ENCODE results near the gene ZFAND2A.

The ZFAND2A gene

GRCh38 chr7:1129431-1129830 lies 30.6 kb downstream of the ZFAND2A start:
- Histone ChIP-seq H3K9me3 (ENCODE audit: control insufficient read depth, insufficient read depth, low read depth, low read length) (no peaks in the 10 kb centered on the region), H3K4me1 (ENCODE audit: control insufficient read depth, insufficient read depth, low read length) (no peaks in the 10 kb centered on the region), H3K27ac (ENCODE audit: extremely low read depth, low read depth, low read length) (no peak overlapping the region), H3K4me3 (ENCODE audit: low read depth, low read length) (no peak overlapping the region), H3K36me3 (ENCODE audit: control insufficient read depth in 2 of 2, insufficient read depth in 1 of 2, low read length in 2 of 2) (peaks cover 5 to 23% of the 10 kb centered on the region in 2 experiments; a peak in 2 of 3 replicates)
- ChIA-PET POLR2A (no interaction called here), CTCF (interaction anchor here (0.7 to 1.3 kb wide), 3 partner anchors 8 to 136 kb away, joined by 3 to 5 read pairs (median 3); a partner anchor contains a TSS)
- no peak for TF ChIP-seq ZNF133 (tag by site-specific recombination; IDR thresholded peaks at IDR 0.05)
- no peak for TF ChIP-seq ZIC2 (tag by site-specific recombination; IDR thresholded peaks at IDR 0.05)
- no peak for TF ChIP-seq ZNF140 (tag by site-specific recombination; IDR thresholded peaks at IDR 0.05)
- TF ChIP-seq ZNF677 (tag by site-specific recombination; IDR thresholded peaks at IDR 0.05): no peak

- ChIA-PET CTCF (no interaction called here), POLR2A (interaction anchor here (0.8 kb wide), 1 partner anchor 12 kb away, joined by 3 read pairs; no protein-coding TSS in a partner anchor)
- Histone ChIP-seq H3K36me3 (ENCODE audit: control insufficient read depth in 2 of 2, insufficient read depth in 1 of 2, low read length in 2 of 2) (peaks cover 5 to 19% of the 10 kb centered on the region in 2 experiments; a peak in 2 of 3 replicates), H3K4me1 (ENCODE audit: control insufficient read depth, insufficient read depth, low read length) (no peaks in the 10 kb centered on the region), H3K4me3 (ENCODE audit: low read depth, low read length) (no peak overlapping the region), H3K27ac (ENCODE audit: extremely low read depth, low read depth, low read length) (no peak overlapping the region), H3K9me3 (ENCODE audit: control insufficient read depth, insufficient read depth, low read depth, low read length) (no peaks in the 10 kb centered on the region)
- no peak for TF ChIP-seq ZNF311 (tag by site-specific recombination; IDR thresholded peaks at IDR 0.05; ENCODE audit: borderline replicate concordance)
- TF ChIP-seq ZNF18 (tag by site-specific recombination; IDR thresholded peaks at IDR 0.05): no peak
- no peak for TF ChIP-seq ZNF561 (tag by site-specific recombination; IDR thresholded peaks at IDR 0.05; ENCODE audit: borderline replicate concordance)
- no peak for TF ChIP-seq ZNF155 (tag by site-specific recombination; IDR thresholded peaks at IDR 0.05)
- no peak for TF ChIP-seq ZNF302 (tag by site-specific recombination; IDR thresholded peaks at IDR 0.05; ENCODE audit: low read depth)
- TF ChIP-seq ZBTB20 (tag by site-specific recombination; IDR thresholded peaks at IDR 0.05): no peak
- TF ChIP-seq ZNF785 (tag by site-specific recombination; IDR thresholded peaks at IDR 0.05): no peak
- TF ChIP-seq ZFP41 (tag by site-specific recombination; IDR thresholded peaks at IDR 0.05; ENCODE audit: borderline replicate concordance): no peak
- no peak for TF ChIP-seq ZNF146 (tag by site-specific recombination; IDR thresholded peaks at IDR 0.05)
Observed at GRCh38 chr7:1127001-1127400, 33.0 kb downstream of the ZFAND2A start.

GRCh38 chr7:1125603-1125969 lies 34.4 kb downstream of the ZFAND2A start:
- POLR2A ChIA-PET: interaction anchor here (0.7 kb wide), 1 partner anchor 1447 kb away, joined by 6 read pairs; no protein-coding TSS in a partner anchor
- no peaks in the 10 kb centered on the region for H3K4me1 ChIP-seq (ENCODE audit: control insufficient read depth, insufficient read depth, low read length)
- peaks cover 5 to 19% of the 10 kb centered on the region in 2 experiments; a peak in 2 of 3 replicates for H3K36me3 ChIP-seq (ENCODE audit: control insufficient read depth in 2 of 2, insufficient read depth in 1 of 2, low read length in 2 of 2)
- no peak overlapping the region for H3K4me3 ChIP-seq (ENCODE audit: low read depth, low read length)
- no peak overlapping the region for H3K27ac ChIP-seq (ENCODE audit: extremely low read depth, low read depth, low read length)
- CTCF ChIA-PET: interaction anchor here (1.0 kb wide), 1 partner anchor 51 kb away, joined by 4 read pairs; no protein-coding TSS in a partner anchor
- TF ChIP-seq ZNF654 (tag by site-specific recombination; IDR thresholded peaks at IDR 0.05; ENCODE audit: low read depth) (no peak), SCRT2 (tag by site-specific recombination; IDR thresholded peaks at IDR 0.05) (0 out of 2 replicates have a peak, but pooled peaks have one; percentile 12)
- H3K9me3 ChIP-seq (ENCODE audit: control insufficient read depth, insufficient read depth, low read depth, low read length): no peaks in the 10 kb centered on the region

GRCh38 chr7:1124816-1125602 lies 35.0 kb downstream of the ZFAND2A start:
- ChIA-PET POLR2A (interaction anchor here (1.2 kb wide), 1 partner anchor 36 kb away, joined by 3 read pairs; no protein-coding TSS in a partner anchor), CTCF (interaction anchor here (0.5 to 1.4 kb wide), 3 partner anchors 52 to 350 kb away, joined by 3 to 4 read pairs (median 3); no protein-coding TSS in a partner anchor)

More at GRCh38 chr7:1124816-1125602, 35.0 kb downstream of the ZFAND2A start:
- no peak for TF ChIP-seq OSR2 (tag by site-specific recombination; IDR thresholded peaks at IDR 0.05)
- TF ChIP-seq ZFHX2 (tag by site-specific recombination; conservative IDR thresholded peaks at IDR 0.05): 0 out of 2 replicates have a peak, but pooled peaks have one; percentile 14
- no peak for TF ChIP-seq ZNF660 (tag by site-specific recombination; IDR thresholded peaks at IDR 0.05)
- 0 out of 2 replicates have a peak, but pooled peaks have one; percentile 23 for TF ChIP-seq ZNF623 (tag by site-specific recombination; IDR thresholded peaks at IDR 0.05)
- Histone ChIP-seq H3K4me3 (ENCODE audit: low read depth, low read length) (no peak overlapping the region), H3K36me3 (ENCODE audit: control insufficient read depth in 2 of 2, insufficient read depth in 1 of 2, low read length in 2 of 2) (peaks cover 5 to 19% of the 10 kb centered on the region in 2 experiments; a peak in 2 of 3 replicates), H3K27ac (ENCODE audit: extremely low read depth, low read depth, low read length) (no peak overlapping the region), H3K9me3 (ENCODE audit: control insufficient read depth, insufficient read depth, low read depth, low read length) (no peaks in the 10 kb centered on the region), H3K4me1 (ENCODE audit: control insufficient read depth, insufficient read depth, low read length) (no peaks in the 10 kb centered on the region)
